Activated naive CD8-positive, alpha-beta T cell treated with anti-CD3 and anti-CD28 coated beads, Interleukin-2, amount 50 U/mL, for 24 hours (primary cell): ENCODE data around the gene CDK5R1.

Experiments
- ATAC-seq: fragments of 150-1000 bp; cut with Tn5 transposase; one replicate; pipeline ENCODE4 v1.10.0; 2021
- DNase-seq: peaks from one replicate; pipeline ENCODE4 v3.0.0; 2021
- H3K27ac Mint-ChIP-seq: one replicate; pipeline ENCODE4 v1.8.0; 2021; ENCODE audit warnings: mild to moderate bottlenecking, mixed read lengths
- H3K27me3 Mint-ChIP-seq: one replicate; pipeline ENCODE4 v1.8.0; 2021; ENCODE audit warnings: mixed read lengths
- H3K36me3 Mint-ChIP-seq: one replicate; pipeline ENCODE4 v1.8.0; 2021; ENCODE audit warnings: low read depth, mixed read lengths
- H3K4me1 Mint-ChIP-seq: one replicate; pipeline ENCODE4 v1.8.0; 2021; ENCODE audit warnings: mixed read lengths
- H3K4me3 Mint-ChIP-seq: one replicate; pipeline ENCODE4 v1.8.0; 2021; ENCODE audit warnings: mild to moderate bottlenecking, moderate library complexity, mixed read lengths
- H3K9me3 Mint-ChIP-seq: one replicate; pipeline ENCODE4 v1.8.0; 2021; ENCODE audit warnings: mixed read lengths

Gene CDK5R1

GRCh38 chr17:32460054-32460453 lies 26.7 kb upstream of the CDK5R1 start:
- no peaks in the 10 kb centered on the region for H3K9me3 Mint-ChIP-seq
- H3K27ac Mint-ChIP-seq = peak overlapping the region; percentile 21
- DNase-seq = no peak
- H3K36me3 Mint-ChIP-seq = peaks cover 72% of the 10 kb centered on the region
- peaks cover 34% of the 10 kb centered on the region for H3K4me1 Mint-ChIP-seq
- H3K27me3 Mint-ChIP-seq = no peaks in the 10 kb centered on the region
- no peak overlapping the region for H3K4me3 Mint-ChIP-seq
- no peak for ATAC-seq

GRCh38 chr17:32461498-32461852 lies 25.3 kb upstream of the CDK5R1 start:
- Mint-ChIP-seq H3K9me3 (no peaks in the 10 kb centered on the region), H3K27me3 (no peaks in the 10 kb centered on the region), H3K27ac (peak overlapping the region; percentile 48), H3K4me1 (peaks cover 34% of the 10 kb centered on the region), H3K36me3 (peaks cover 73% of the 10 kb centered on the region), H3K4me3 (no peak overlapping the region)
- ATAC-seq (peak; percentile 12), DNase-seq (no peak)

GRCh38 chr17:32461853-32462617 lies 24.8 kb upstream of the CDK5R1 start:
- peak; percentile 64 for ATAC-seq
- peak; percentile 76 for DNase-seq
- Mint-ChIP-seq H3K27ac (peak overlapping the region; percentile 48), H3K4me3 (no peak overlapping the region), H3K36me3 (peaks cover 75% of the 10 kb centered on the region), H3K9me3 (no peaks in the 10 kb centered on the region), H3K4me1 (peaks cover 33% of the 10 kb centered on the region), H3K27me3 (no peaks in the 10 kb centered on the region)

- Mint-ChIP-seq H3K27me3 (no peaks in the 10 kb centered on the region), H3K9me3 (no peaks in the 10 kb centered on the region), H3K27ac (no peak overlapping the region), H3K36me3 (peaks cover 72% of the 10 kb centered on the region), H3K4me1 (peaks cover 21% of the 10 kb centered on the region), H3K4me3 (no peak overlapping the region)
- no peak for ATAC-seq
- no peak for DNase-seq
Observed at GRCh38 chr17:32463304-32463703, 23.5 kb upstream of the CDK5R1 start.

- H3K4me1 Mint-ChIP-seq = peaks cover 22% of the 10 kb centered on the region
- no peak for DNase-seq
- no peaks in the 10 kb centered on the region for H3K27me3 Mint-ChIP-seq
- peaks cover 70% of the 10 kb centered on the region for H3K36me3 Mint-ChIP-seq
- no peak overlapping the region for H3K27ac Mint-ChIP-seq
- H3K9me3 Mint-ChIP-seq = no peaks in the 10 kb centered on the region
- no peak for ATAC-seq
- no peak overlapping the region for H3K4me3 Mint-ChIP-seq
Observed at GRCh38 chr17:32464374-32464773, 22.4 kb upstream of the CDK5R1 start.

- ATAC-seq (no peak), DNase-seq (no peak)
- Mint-ChIP-seq H3K4me3 (no peak overlapping the region), H3K36me3 (peaks cover 68% of the 10 kb centered on the region), H3K27me3 (no peaks in the 10 kb centered on the region), H3K9me3 (no peaks in the 10 kb centered on the region), H3K4me1 (peaks cover 4% of the 10 kb centered on the region), H3K27ac (peak overlapping the region; percentile 69)
Observed at GRCh38 chr17:32467949-32468348, 18.8 kb upstream of the CDK5R1 start.

- Mint-ChIP-seq H3K36me3 (peaks cover 75% of the 10 kb centered on the region), H3K4me1 (peaks cover 4% of the 10 kb centered on the region), H3K9me3 (no peaks in the 10 kb centered on the region), H3K27ac (no peak overlapping the region), H3K27me3 (no peaks in the 10 kb centered on the region), H3K4me3 (no peak overlapping the region)
- DNase-seq = no peak
- ATAC-seq = no peak
Observed at GRCh38 chr17:32470405-32471167, 16.2 kb upstream of the CDK5R1 start.

- Mint-ChIP-seq H3K4me3 (no peak overlapping the region), H3K9me3 (no peaks in the 10 kb centered on the region), H3K27ac (peak overlapping the region; percentile 11), H3K4me1 (peaks cover 4% of the 10 kb centered on the region), H3K27me3 (no peaks in the 10 kb centered on the region), H3K36me3 (peaks cover 72% of the 10 kb centered on the region)
- DNase-seq (no peak), ATAC-seq (no peak)
Observed at GRCh38 chr17:32471652-32472051, 15.1 kb upstream of the CDK5R1 start.

GRCh38 chr17:32475258-32475657 lies 11.5 kb upstream of the CDK5R1 start:
- H3K27me3 Mint-ChIP-seq = no peaks in the 10 kb centered on the region
- H3K27ac Mint-ChIP-seq = no peak overlapping the region
- ATAC-seq (no peak), DNase-seq (no peak)
- no peak overlapping the region for H3K4me3 Mint-ChIP-seq
- H3K36me3 Mint-ChIP-seq = peaks cover 73% of the 10 kb centered on the region
- H3K9me3 Mint-ChIP-seq = no peaks in the 10 kb centered on the region
- H3K4me1 Mint-ChIP-seq = no peaks in the 10 kb centered on the region

- H3K27ac Mint-ChIP-seq = no peak overlapping the region
Observed at GRCh38 chr17:32477220-32477619, 9.6 kb upstream of the CDK5R1 start.

GRCh38 chr17:32479074-32479617 lies 7.6 kb upstream of the CDK5R1 start:
- Mint-ChIP-seq H3K9me3 (no peaks in the 10 kb centered on the region), H3K27ac (peak overlapping the region; percentile 21), H3K4me3 (no peak overlapping the region), H3K4me1 (no peaks in the 10 kb centered on the region), H3K27me3 (no peaks in the 10 kb centered on the region), H3K36me3 (peaks cover 56% of the 10 kb centered on the region)
- ATAC-seq (no peak), DNase-seq (no peak)

More at GRCh38 chr17:32477220-32477619, 9.6 kb upstream of the CDK5R1 start:
- H3K36me3 Mint-ChIP-seq = peaks cover 66% of the 10 kb centered on the region
- H3K4me1 Mint-ChIP-seq = no peaks in the 10 kb centered on the region
- no peaks in the 10 kb centered on the region for H3K9me3 Mint-ChIP-seq
- ATAC-seq (no peak), DNase-seq (no peak)
- H3K4me3 Mint-ChIP-seq = no peak overlapping the region
- no peaks in the 10 kb centered on the region for H3K27me3 Mint-ChIP-seq

GRCh38 chr17:32481193-32481592 lies 5.6 kb upstream of the CDK5R1 start:
- no peak for DNase-seq
- no peak overlapping the region for H3K4me3 Mint-ChIP-seq
- H3K27ac Mint-ChIP-seq = peak overlapping the region; percentile 74
- H3K9me3 Mint-ChIP-seq = no peaks in the 10 kb centered on the region
- no peak for ATAC-seq
- peaks cover 7% of the 10 kb centered on the region for H3K4me1 Mint-ChIP-seq
- peaks cover 40% of the 10 kb centered on the region for H3K36me3 Mint-ChIP-seq
- no peaks in the 10 kb centered on the region for H3K27me3 Mint-ChIP-seq

- Mint-ChIP-seq H3K36me3 (peaks cover 36% of the 10 kb centered on the region), H3K9me3 (no peaks in the 10 kb centered on the region), H3K27ac (no peak overlapping the region), H3K4me3 (no peak overlapping the region), H3K27me3 (no peaks in the 10 kb centered on the region), H3K4me1 (peaks cover 10% of the 10 kb centered on the region)
- no peak for DNase-seq
- ATAC-seq = no peak
Observed at GRCh38 chr17:32482568-32483320, 4.0 kb upstream of the CDK5R1 start.

GRCh38 chr17:32483451-32484019 lies 3.3 kb upstream of the CDK5R1 start:
- DNase-seq = no peak
- Mint-ChIP-seq H3K36me3 (peaks cover 36% of the 10 kb centered on the region), H3K27me3 (no peaks in the 10 kb centered on the region), H3K4me3 (no peak overlapping the region), H3K27ac (no peak overlapping the region), H3K9me3 (no peaks in the 10 kb centered on the region), H3K4me1 (peaks cover 16% of the 10 kb centered on the region)
- no peak for ATAC-seq
